HepG2 (cell line): Measurements from ENCODE around the gene ZFYVE26. TPM values are rescaled to one million over a fixed set of nuclear protein-coding genes. Genes with fewer than 3 reads are reported as not detected.

Experiments
- CREB3 ChIP-seq: sonication (generic); formaldehyde crosslinking; IDR thresholded peaks from 2 replicates; pipeline ENCODE4 v1.5.0; 2020; ENCODE audit warnings: missing genetic modification reagents
- HMGXB3 ChIP-seq: sonication (generic); formaldehyde crosslinking; IDR thresholded peaks from 2 replicates; pipeline ENCODE4 v1.4.0; 2020; ENCODE audit warnings: missing genetic modification reagents, borderline replicate concordance
- MED1 ChIP-seq: sonication (generic); formaldehyde crosslinking; IDR thresholded peaks from 2 replicates; pipeline ENCODE4 v1.4.0; 2020; ENCODE audit warnings: missing genetic modification reagents
- NPAS2 ChIP-seq: sonication (generic); formaldehyde crosslinking; IDR thresholded peaks from 2 replicates; pipeline ENCODE4 v1.8.0; 2022; ENCODE audit warnings: mild to moderate bottlenecking, missing genetic modification reagents, borderline replicate concordance
- NR2C2 ChIP-seq: sonication (generic); formaldehyde crosslinking; IDR thresholded peaks from 2 replicates; pipeline ENCODE4 v1.4.0; 2020; ENCODE audit warnings: missing genetic modification reagents, mild to moderate bottlenecking, moderate library complexity, borderline replicate concordance
- PATZ1 ChIP-seq: sonication (generic); formaldehyde crosslinking; IDR thresholded peaks from 2 replicates; pipeline ENCODE4 v1.4.0; 2020; ENCODE audit warnings: missing genetic modification reagents
- TBX3 ChIP-seq: fragments of 450-650 bp; IDR thresholded peaks from 2 replicates; pipeline ENCODE4 v1.6.1; 2017; ENCODE audit warnings: antibody characterized with exemption, mild to moderate bottlenecking, inconsistent platforms, borderline replicate concordance
- YEATS2 ChIP-seq: sonication (generic); formaldehyde crosslinking; IDR thresholded peaks from 2 replicates; pipeline ENCODE4 v1.4.0; 2020; ENCODE audit warnings: missing genetic modification reagents, borderline replicate concordance
- ZFP62 ChIP-seq: sonication (generic); formaldehyde crosslinking; IDR thresholded peaks from 2 replicates; pipeline ENCODE4 v1.4.0; 2020; ENCODE audit warnings: missing genetic modification reagents
- ZHX2 ChIP-seq, 2 experiments: sonication (generic) in 1 of 2; formaldehyde crosslinking in 1 of 2; IDR thresholded peaks; 2 replicates each; pipeline versions ENCODE4 v1.6.1 to v1.9.0; 2014 to 2022; ENCODE audit warnings: antibody characterized with exemption in 1 of 2, borderline replicate concordance in 1 of 2, inconsistent platforms in 1 of 2, low read depth in 1 of 2, missing genetic modification reagents in 1 of 2
- ZNF552 ChIP-seq: sonication (generic); formaldehyde crosslinking; IDR thresholded peaks from 2 replicates; pipeline ENCODE4 v1.9.0; 2022; ENCODE audit warnings: missing genetic modification reagents, mild to moderate bottlenecking, borderline replicate concordance
- ZNF737 ChIP-seq: sonication (generic); formaldehyde crosslinking; IDR thresholded peaks from 2 replicates; pipeline ENCODE4 v1.5.0; 2020; ENCODE audit warnings: missing genetic modification reagents, mild to moderate bottlenecking, borderline replicate concordance
- ZSCAN29 ChIP-seq: sonication (generic); formaldehyde crosslinking; conservative IDR thresholded peaks from 2 replicates; pipeline ENCODE4 v1.4.0; 2020; ENCODE audit warnings: mild to moderate bottlenecking, missing genetic modification reagents
- polyA plus RNA-seq, 8 experiments: library from polyadenylated mRNA; depleted of rRNA in 3 of 8; stranded (reverse) in 7 of 8; unstranded in 1 of 8; fragments of >200 nt; fragmentation: Illumina TruSeq in 4 of 8; extraction: Trizol in 4 of 8; gene quantifications; 2 replicates each; pipeline versions ENCODE4 v1.2.1 to v1.2.3, GENCODE V29; 2011 to 2016; ENCODE audit warnings: low read depth in 4 of 8, missing spikeins in 1 of 8, mixed read lengths in 1 of 8; ENCODE audit not compliant: insufficient read depth in 1 of 8
- total RNA-seq, 5 experiments: library from RNA; depleted of rRNA; stranded (reverse); fragments of >200 nt; fragmentation: Illumina TruSeq; extraction: Trizol; gene quantifications; 2 replicates each; pipeline ENCODE4 v1.2.3, GENCODE V29; 2016; ENCODE audit warnings: low read depth in 1 of 5

ZFYVE26 gene
- total and polyA plus RNA-seq, 2 of the 13 experiments (the other 11 are each of a cell fraction or from before 2014, with no cell fraction given) = 13.6 to 16.4 TPM

GRCh38 chr14:67816326-67817002, at the start of gene ZFYVE26 (continued):
- TF ChIP-seq YEATS2 (CRISPR knock-in tag) = peak; percentile 82; the same call in 1 of the 2 replicates
- TF ChIP-seq ZNF737 (CRISPR knock-in tag) = no peak
- TF ChIP-seq ZSCAN29 (CRISPR knock-in tag) = no peak
- 0 out of 2 replicates have a peak, but pooled peaks have one; percentile 27 for TF ChIP-seq MED1 (CRISPR knock-in tag)
- TF ChIP-seq CREB3 (CRISPR knock-in tag) = no peak
- no peak for TF ChIP-seq ZNF552 (CRISPR knock-in tag)
- peak; percentile 97 for TF ChIP-seq HMGXB3 (CRISPR knock-in tag)
- peak; percentile 42; the same call in 1 of the 2 replicates for TF ChIP-seq TBX3
- no peak for TF ChIP-seq NPAS2 (CRISPR knock-in tag)
- 0 out of 2 replicates have a peak, but pooled peaks have one; percentile 38 for TF ChIP-seq NR2C2 (CRISPR knock-in tag)
- no peak for TF ChIP-seq ZFP62 (CRISPR knock-in tag)
- TF ChIP-seq PATZ1 (CRISPR knock-in tag) = peak; percentile 85
- TF ChIP-seq ZHX2 (IDR thresholded peaks at IDR 0.05; ENCODE audit: low read depth) = peak; percentile 66; the same call in 1 of the 2 replicates
- no peak for TF ChIP-seq ZHX2 (CRISPR knock-in tag; IDR thresholded peaks at IDR 0.05; ENCODE audit: borderline replicate concordance)
